ENCODE results near the gene PGAP3. TPM values are rescaled to one million over a fixed set of nuclear protein-coding genes. Genes with fewer than 3 reads are reported as not detected.
"Not testable (repeated sequence)": the region's sequence is repeated elsewhere in the genome, so short reads cannot be mapped to it uniquely, and the experiment has no call there.

PGAP3 gene
- total RNA-seq, 1 experiment from 2014 or later: 20.2 TPM

GRCh38 chr17:39716879-39717536, 29.2 kb upstream of the PGAP3 start:
- no peaks in the 10 kb centered on the region for H3K4me1 ChIP-seq (ENCODE audit: low read length)
- DNase-seq: no peak

GRCh38 chr17:39716073-39716818, 28.4 kb upstream of the PGAP3 start:
- Histone ChIP-seq H3K9me2 (replicated peaks; ENCODE audit: insufficient read depth, low read length) (no peaks in the 10 kb centered on the region), H3K9ac (ENCODE audit: low read length) (no peak overlapping the region), H3K9me3 (ENCODE audit: low read length) (no peaks in the 10 kb centered on the region), H2AFZ (ENCODE audit: low read length) (no peak overlapping the region), H3K4me2 (ENCODE audit: low read depth, low read length, poor library complexity, severe bottlenecking) (no peak overlapping the region), H3K79me2 (ENCODE audit: low read length) (no peaks in the 10 kb centered on the region), H3K27me3 (ENCODE audit: low read length) (no peaks in the 10 kb centered on the region), H3K27ac (ENCODE audit: low read length) (no peak overlapping the region), H4K20me1 (ENCODE audit: insufficient read depth, low read depth, low read length) (no peaks in the 10 kb centered on the region), H3K4me1 (ENCODE audit: low read length) (no peaks in the 10 kb centered on the region), H3K36me3 (ENCODE audit: insufficient read depth, low read length) (no peaks in the 10 kb centered on the region), H3K4me3 (ENCODE audit: low read length) (no peak overlapping the region)
- no peak for DNase-seq

More at GRCh38 chr17:39716879-39717536, 29.2 kb upstream of the PGAP3 start:
- no peak overlapping the region for H3K4me2 ChIP-seq (ENCODE audit: low read depth, low read length, poor library complexity, severe bottlenecking)
- no peak overlapping the region for H3K9ac ChIP-seq (ENCODE audit: low read length)
- no peak overlapping the region for H3K27ac ChIP-seq (ENCODE audit: low read length)
- H3K27me3 ChIP-seq (ENCODE audit: low read length): no peaks in the 10 kb centered on the region
- no peaks in the 10 kb centered on the region for H3K79me2 ChIP-seq (ENCODE audit: low read length)
- no peaks in the 10 kb centered on the region for H4K20me1 ChIP-seq (ENCODE audit: insufficient read depth, low read depth, low read length)
- H3K9me3 ChIP-seq (ENCODE audit: low read length): no peaks in the 10 kb centered on the region
- no peak overlapping the region for H3K4me3 ChIP-seq (ENCODE audit: low read length)
- no peak overlapping the region for H2AFZ ChIP-seq (ENCODE audit: low read length)
- no peaks in the 10 kb centered on the region for H3K36me3 ChIP-seq (ENCODE audit: insufficient read depth, low read length)
- H3K9me2 ChIP-seq (replicated peaks; ENCODE audit: insufficient read depth, low read length): no peaks in the 10 kb centered on the region

GRCh38 chr17:39715375-39716072, 27.7 kb upstream of the PGAP3 start:
- Histone ChIP-seq H3K4me2 (ENCODE audit: low read depth, low read length, poor library complexity, severe bottlenecking) (no peak overlapping the region), H3K27me3 (ENCODE audit: low read length) (no peaks in the 10 kb centered on the region), H3K79me2 (ENCODE audit: low read length) (no peaks in the 10 kb centered on the region), H3K4me3 (ENCODE audit: low read length) (no peak overlapping the region), H3K27ac (ENCODE audit: low read length) (no peak overlapping the region), H3K9ac (ENCODE audit: low read length) (no peak overlapping the region), H3K36me3 (ENCODE audit: insufficient read depth, low read length) (no peaks in the 10 kb centered on the region), H2AFZ (ENCODE audit: low read length) (no peak overlapping the region), H3K9me2 (replicated peaks; ENCODE audit: insufficient read depth, low read length) (no peaks in the 10 kb centered on the region), H3K4me1 (ENCODE audit: low read length) (no peaks in the 10 kb centered on the region), H4K20me1 (ENCODE audit: insufficient read depth, low read depth, low read length) (no peaks in the 10 kb centered on the region), H3K9me3 (ENCODE audit: low read length) (no peaks in the 10 kb centered on the region)
- DNase-seq: no peak

GRCh38 chr17:39714234-39714633, 26.4 kb upstream of the PGAP3 start:
- Histone ChIP-seq H3K27ac (ENCODE audit: low read length) (no peak overlapping the region), H3K79me2 (ENCODE audit: low read length) (no peaks in the 10 kb centered on the region)

GRCh38 chr17:39711851-39712250, 24.0 kb upstream of the PGAP3 start:
- H3K36me3 ChIP-seq (ENCODE audit: insufficient read depth, low read length): no peaks in the 10 kb centered on the region
- H2AFZ ChIP-seq (ENCODE audit: low read length): no peak overlapping the region
- H3K9me3 ChIP-seq (ENCODE audit: low read length): no peaks in the 10 kb centered on the region
- H3K27me3 ChIP-seq (ENCODE audit: low read length): no peaks in the 10 kb centered on the region
- H3K4me2 ChIP-seq (ENCODE audit: low read depth, low read length, poor library complexity, severe bottlenecking): no peak overlapping the region
- DNase-seq: no peak
- no peak overlapping the region for H3K9ac ChIP-seq (ENCODE audit: low read length)
- H3K4me3 ChIP-seq (ENCODE audit: low read length): no peak overlapping the region
- no peaks in the 10 kb centered on the region for H4K20me1 ChIP-seq (ENCODE audit: insufficient read depth, low read depth, low read length)
- H3K79me2 ChIP-seq (ENCODE audit: low read length): no peaks in the 10 kb centered on the region
- peaks cover 7% of the 10 kb centered on the region for H3K4me1 ChIP-seq (ENCODE audit: low read length)
- no peak overlapping the region for H3K27ac ChIP-seq (ENCODE audit: low read length)
- no peaks in the 10 kb centered on the region for H3K9me2 ChIP-seq (replicated peaks; ENCODE audit: insufficient read depth, low read length)

More at GRCh38 chr17:39714234-39714633, 26.4 kb upstream of the PGAP3 start:
- Histone ChIP-seq H3K36me3 (ENCODE audit: insufficient read depth, low read length) (no peaks in the 10 kb centered on the region), H3K4me2 (ENCODE audit: low read depth, low read length, poor library complexity, severe bottlenecking) (no peak overlapping the region), H3K9me2 (replicated peaks; ENCODE audit: insufficient read depth, low read length) (no peaks in the 10 kb centered on the region), H3K4me3 (ENCODE audit: low read length) (no peak overlapping the region), H3K9ac (ENCODE audit: low read length) (no peak overlapping the region), H2AFZ (ENCODE audit: low read length) (no peak overlapping the region), H4K20me1 (ENCODE audit: insufficient read depth, low read depth, low read length) (no peaks in the 10 kb centered on the region), H3K9me3 (ENCODE audit: low read length) (no peaks in the 10 kb centered on the region), H3K4me1 (ENCODE audit: low read length) (peaks cover under 1% of the 10 kb centered on the region), H3K27me3 (ENCODE audit: low read length) (no peaks in the 10 kb centered on the region)
- DNase-seq: no peak

GRCh38 chr17:39711071-39711470, 23.2 kb upstream of the PGAP3 start:
- H4K20me1 ChIP-seq (ENCODE audit: insufficient read depth, low read depth, low read length); DNase-seq; H3K9me2 ChIP-seq (replicated peaks; ENCODE audit: insufficient read depth, low read length); H3K79me2 ChIP-seq (ENCODE audit: low read length); H2AFZ ChIP-seq (ENCODE audit: low read length); H3K4me1 ChIP-seq (ENCODE audit: low read length); H3K9ac ChIP-seq (ENCODE audit: low read length); H3K4me3 ChIP-seq (ENCODE audit: low read length); H3K9me3 ChIP-seq (ENCODE audit: low read length); H3K36me3 ChIP-seq (ENCODE audit: insufficient read depth, low read length); H3K27ac ChIP-seq (ENCODE audit: low read length); H3K4me2 ChIP-seq (ENCODE audit: low read depth, low read length, poor library complexity, severe bottlenecking); H3K27me3 ChIP-seq (ENCODE audit: low read length): not testable (repeated sequence)

- Histone ChIP-seq H3K4me1 (ENCODE audit: low read length) (peaks cover 7% of the 10 kb centered on the region), H3K79me2 (ENCODE audit: low read length) (no peaks in the 10 kb centered on the region), H3K9ac (ENCODE audit: low read length) (no peak overlapping the region), H3K9me2 (replicated peaks; ENCODE audit: insufficient read depth, low read length) (no peaks in the 10 kb centered on the region), H2AFZ (ENCODE audit: low read length) (no peak overlapping the region), H3K27ac (ENCODE audit: low read length) (no peak overlapping the region), H3K36me3 (ENCODE audit: insufficient read depth, low read length) (no peaks in the 10 kb centered on the region), H4K20me1 (ENCODE audit: insufficient read depth, low read depth, low read length) (no peaks in the 10 kb centered on the region), H3K9me3 (ENCODE audit: low read length) (no peaks in the 10 kb centered on the region), H3K4me3 (ENCODE audit: low read length) (no peak overlapping the region), H3K4me2 (ENCODE audit: low read depth, low read length, poor library complexity, severe bottlenecking) (no peak overlapping the region), H3K27me3 (ENCODE audit: low read length) (no peaks in the 10 kb centered on the region)
- DNase-seq: no peak
These were observed 22.4 kb upstream of the PGAP3 start for GRCh38 chr17:39709998-39710964.
